ENCODE measurements around the gene TANGO2. TPM values are rescaled to one million over a fixed set of nuclear protein-coding genes. Genes with fewer than 3 reads are reported as not detected.

TANGO2 gene
- total and polyA plus RNA-seq, 2 of the 8 experiments (the other 6 are each of a cell fraction or from before 2014, with no cell fraction given) = 10.1 to 18.4 TPM

DNA sequence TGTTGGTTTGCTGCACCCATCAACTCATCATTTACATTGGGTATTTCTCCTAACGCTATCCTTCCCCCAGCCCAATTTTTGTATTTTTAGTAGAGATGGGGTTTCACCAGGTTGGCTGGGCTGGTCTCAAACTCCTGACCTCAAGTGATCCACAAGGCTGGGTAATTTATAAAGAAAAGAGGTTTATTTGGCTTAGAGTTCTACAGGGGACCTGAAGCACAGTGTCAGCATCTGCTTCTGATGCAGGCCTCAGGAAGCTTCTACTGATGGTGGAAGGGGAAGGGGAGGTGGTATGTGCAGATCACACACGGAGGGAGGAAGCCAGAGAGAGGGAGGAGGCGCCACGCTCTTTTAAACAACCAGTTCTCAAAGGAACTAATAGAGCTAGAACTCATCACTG lies 25.8 kb downstream of the TANGO2 start (continued):
- TF ChIP-seq, protein P1, sequence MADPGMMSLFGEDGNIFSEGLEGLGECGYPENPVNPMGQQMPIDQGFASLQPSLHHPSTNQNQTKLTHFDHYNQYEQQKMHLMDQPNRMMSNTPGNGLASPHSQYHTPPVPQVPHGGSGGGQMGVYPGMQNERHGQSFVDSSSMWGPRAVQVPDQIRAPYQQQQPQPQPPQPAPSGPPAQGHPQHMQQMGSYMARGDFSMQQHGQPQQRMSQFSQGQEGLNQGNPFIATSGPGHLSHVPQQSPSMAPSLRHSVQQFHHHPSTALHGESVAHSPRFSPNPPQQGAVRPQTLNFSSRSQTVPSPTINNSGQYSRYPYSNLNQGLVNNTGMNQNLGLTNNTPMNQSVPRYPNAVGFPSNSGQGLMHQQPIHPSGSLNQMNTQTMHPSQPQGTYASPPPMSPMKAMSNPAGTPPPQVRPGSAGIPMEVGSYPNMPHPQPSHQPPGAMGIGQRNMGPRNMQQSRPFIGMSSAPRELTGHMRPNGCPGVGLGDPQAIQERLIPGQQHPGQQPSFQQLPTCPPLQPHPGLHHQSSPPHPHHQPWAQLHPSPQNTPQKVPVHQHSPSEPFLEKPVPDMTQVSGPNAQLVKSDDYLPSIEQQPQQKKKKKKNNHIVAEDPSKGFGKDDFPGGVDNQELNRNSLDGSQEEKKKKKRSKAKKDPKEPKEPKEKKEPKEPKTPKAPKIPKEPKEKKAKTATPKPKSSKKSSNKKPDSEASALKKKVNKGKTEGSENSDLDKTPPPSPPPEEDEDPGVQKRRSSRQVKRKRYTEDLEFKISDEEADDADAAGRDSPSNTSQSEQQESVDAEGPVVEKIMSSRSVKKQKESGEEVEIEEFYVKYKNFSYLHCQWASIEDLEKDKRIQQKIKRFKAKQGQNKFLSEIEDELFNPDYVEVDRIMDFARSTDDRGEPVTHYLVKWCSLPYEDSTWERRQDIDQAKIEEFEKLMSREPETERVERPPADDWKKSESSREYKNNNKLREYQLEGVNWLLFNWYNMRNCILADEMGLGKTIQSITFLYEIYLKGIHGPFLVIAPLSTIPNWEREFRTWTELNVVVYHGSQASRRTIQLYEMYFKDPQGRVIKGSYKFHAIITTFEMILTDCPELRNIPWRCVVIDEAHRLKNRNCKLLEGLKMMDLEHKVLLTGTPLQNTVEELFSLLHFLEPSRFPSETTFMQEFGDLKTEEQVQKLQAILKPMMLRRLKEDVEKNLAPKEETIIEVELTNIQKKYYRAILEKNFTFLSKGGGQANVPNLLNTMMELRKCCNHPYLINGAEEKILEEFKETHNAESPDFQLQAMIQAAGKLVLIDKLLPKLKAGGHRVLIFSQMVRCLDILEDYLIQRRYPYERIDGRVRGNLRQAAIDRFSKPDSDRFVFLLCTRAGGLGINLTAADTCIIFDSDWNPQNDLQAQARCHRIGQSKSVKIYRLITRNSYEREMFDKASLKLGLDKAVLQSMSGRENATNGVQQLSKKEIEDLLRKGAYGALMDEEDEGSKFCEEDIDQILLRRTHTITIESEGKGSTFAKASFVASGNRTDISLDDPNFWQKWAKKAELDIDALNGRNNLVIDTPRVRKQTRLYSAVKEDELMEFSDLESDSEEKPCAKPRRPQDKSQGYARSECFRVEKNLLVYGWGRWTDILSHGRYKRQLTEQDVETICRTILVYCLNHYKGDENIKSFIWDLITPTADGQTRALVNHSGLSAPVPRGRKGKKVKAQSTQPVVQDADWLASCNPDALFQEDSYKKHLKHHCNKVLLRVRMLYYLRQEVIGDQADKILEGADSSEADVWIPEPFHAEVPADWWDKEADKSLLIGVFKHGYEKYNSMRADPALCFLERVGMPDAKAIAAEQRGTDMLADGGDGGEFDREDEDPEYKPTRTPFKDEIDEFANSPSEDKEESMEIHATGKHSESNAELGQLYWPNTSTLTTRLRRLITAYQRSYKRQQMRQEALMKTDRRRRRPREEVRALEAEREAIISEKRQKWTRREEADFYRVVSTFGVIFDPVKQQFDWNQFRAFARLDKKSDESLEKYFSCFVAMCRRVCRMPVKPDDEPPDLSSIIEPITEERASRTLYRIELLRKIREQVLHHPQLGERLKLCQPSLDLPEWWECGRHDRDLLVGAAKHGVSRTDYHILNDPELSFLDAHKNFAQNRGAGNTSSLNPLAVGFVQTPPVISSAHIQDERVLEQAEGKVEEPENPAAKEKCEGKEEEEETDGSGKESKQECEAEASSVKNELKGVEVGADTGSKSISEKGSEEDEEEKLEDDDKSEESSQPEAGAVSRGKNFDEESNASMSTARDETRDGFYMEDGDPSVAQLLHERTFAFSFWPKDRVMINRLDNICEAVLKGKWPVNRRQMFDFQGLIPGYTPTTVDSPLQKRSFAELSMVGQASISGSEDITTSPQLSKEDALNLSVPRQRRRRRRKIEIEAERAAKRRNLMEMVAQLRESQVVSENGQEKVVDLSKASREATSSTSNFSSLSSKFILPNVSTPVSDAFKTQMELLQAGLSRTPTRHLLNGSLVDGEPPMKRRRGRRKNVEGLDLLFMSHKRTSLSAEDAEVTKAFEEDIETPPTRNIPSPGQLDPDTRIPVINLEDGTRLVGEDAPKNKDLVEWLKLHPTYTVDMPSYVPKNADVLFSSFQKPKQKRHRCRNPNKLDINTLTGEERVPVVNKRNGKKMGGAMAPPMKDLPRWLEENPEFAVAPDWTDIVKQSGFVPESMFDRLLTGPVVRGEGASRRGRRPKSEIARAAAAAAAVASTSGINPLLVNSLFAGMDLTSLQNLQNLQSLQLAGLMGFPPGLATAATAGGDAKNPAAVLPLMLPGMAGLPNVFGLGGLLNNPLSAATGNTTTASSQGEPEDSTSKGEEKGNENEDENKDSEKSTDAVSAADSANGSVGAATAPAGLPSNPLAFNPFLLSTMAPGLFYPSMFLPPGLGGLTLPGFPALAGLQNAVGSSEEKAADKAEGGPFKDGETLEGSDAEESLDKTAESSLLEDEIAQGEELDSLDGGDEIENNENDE (IDR thresholded peaks at IDR 0.05; ENCODE audit: insufficient replicate concordance, low read length) = no peak
- TF ChIP-seq RFX5 (IDR thresholded peaks at IDR 0.05; ENCODE audit: borderline replicate concordance, low read depth, low read length) (no peak), CBX8 (IDR thresholded peaks at IDR 0.05; ENCODE audit: borderline replicate concordance, low read depth, low read length) (no peak), JUND (IDR thresholded peaks at IDR 0.05; ENCODE audit: low read length) (no peak), CREB1 (IDR thresholded peaks at IDR 0.05) (no peak), YY1 (IDR thresholded peaks at IDR 0.05; ENCODE audit: low read depth, low read length) (no peak), SP2 (IDR thresholded peaks at IDR 0.05; ENCODE audit: low read length) (no peak), SP4 (IDR thresholded peaks at IDR 0.05; ENCODE audit: low read length) (no peak), KDM5A (IDR thresholded peaks at IDR 0.05; ENCODE audit: low read length) (no peak), TAF1 (IDR thresholded peaks at IDR 0.05; ENCODE audit: low read depth, low read length) (no peak), POU5F1 (IDR thresholded peaks at IDR 0.05; ENCODE audit: low read depth, low read length) (no peak), TBP (IDR thresholded peaks at IDR 0.05; ENCODE audit: low read depth, low read length) (no peak)
- TF ChIP-seq, protein P2, sequence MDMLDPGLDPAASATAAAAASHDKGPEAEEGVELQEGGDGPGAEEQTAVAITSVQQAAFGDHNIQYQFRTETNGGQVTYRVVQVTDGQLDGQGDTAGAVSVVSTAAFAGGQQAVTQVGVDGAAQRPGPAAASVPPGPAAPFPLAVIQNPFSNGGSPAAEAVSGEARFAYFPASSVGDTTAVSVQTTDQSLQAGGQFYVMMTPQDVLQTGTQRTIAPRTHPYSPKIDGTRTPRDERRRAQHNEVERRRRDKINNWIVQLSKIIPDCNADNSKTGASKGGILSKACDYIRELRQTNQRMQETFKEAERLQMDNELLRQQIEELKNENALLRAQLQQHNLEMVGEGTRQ (IDR thresholded peaks at IDR 0.05; ENCODE audit: low read length) = no peak

Data from H1 (cell line).